ENCODE data around the gene PRKCSH. TPM values are rescaled to one million over a fixed set of nuclear protein-coding genes. Genes with fewer than 3 reads are reported as not detected.
A peak's percentile ranks its signal among the peaks of the same experiment; 100 is the strongest.
"Not testable (repeated sequence)": the region's sequence is repeated elsewhere in the genome, so short reads cannot be mapped to it uniquely, and the experiment has no call there.

PRKCSH gene
- total RNA-seq, 1 donor from 2014 or later: 405 TPM

- H3K9me3 ChIP-seq (ENCODE audit: insufficient read depth, low read depth, low read length): no peaks in the 10 kb centered on the region
- no peak overlapping the region for H3K27ac ChIP-seq (ENCODE audit: low read depth, low read length)
- H3K4me1 ChIP-seq (ENCODE audit: insufficient read depth, low read length): no peaks in the 10 kb centered on the region
- peak overlapping the region; percentile 42 for H3K4me3 Mint-ChIP-seq (ENCODE audit: unreplicated experiment)
- H3K27ac Mint-ChIP-seq (ENCODE audit: unreplicated experiment): peak overlapping the region; percentile 88
- H3K9ac ChIP-seq (ENCODE audit: low read length): no peak overlapping the region
- no peak overlapping the region for H3K4me2 ChIP-seq (ENCODE audit: low read length)
- no peaks in the 10 kb centered on the region for H3K79me2 ChIP-seq (ENCODE audit: insufficient read depth, low read length)
- H3K27me3 Mint-ChIP-seq (ENCODE audit: low read depth, unreplicated experiment): no peaks in the 10 kb centered on the region
- no peak for TF ChIP-seq EZH2 (IDR thresholded peaks at IDR 0.05; ENCODE audit: insufficient read depth, low read length)
- no peak for TF ChIP-seq CTCF (IDR thresholded peaks at IDR 0.05; ENCODE audit: insufficient read depth, low read depth, low read length)
- FAIRE-seq (no peak), DNase-seq (ENCODE audit: low read depth) (no peak)
- H3K36me3 Mint-ChIP-seq (ENCODE audit: low read depth, unreplicated experiment): no peaks in the 10 kb centered on the region
- H4K20me1 ChIP-seq (ENCODE audit: insufficient read depth, low read length): no peaks in the 10 kb centered on the region
- H3K27me3 ChIP-seq (ENCODE audit: insufficient read depth, low read length): no peaks in the 10 kb centered on the region
- H3K4me3 ChIP-seq (ENCODE audit: insufficient read depth, low read depth, low read length): no peak overlapping the region
- H3K36me3 ChIP-seq (ENCODE audit: insufficient read depth, low read length): no peaks in the 10 kb centered on the region
- H2AFZ ChIP-seq (ENCODE audit: low read depth, low read length): no peak overlapping the region
- peaks cover 2% of the 10 kb centered on the region for H3K4me1 Mint-ChIP-seq (ENCODE audit: low read depth, unreplicated experiment)
- peaks cover 1% of the 10 kb centered on the region for H3K9me3 Mint-ChIP-seq (ENCODE audit: unreplicated experiment)
Observed at GRCh38 chr19:11452620-11453310, 17.3 kb downstream of the PRKCSH start.

GRCh38 chr19:11453468-11454341 lies 18.3 kb downstream of the PRKCSH start:
- H3K9me3 ChIP-seq (ENCODE audit: insufficient read depth, low read depth, low read length): no peaks in the 10 kb centered on the region
- Mint-ChIP-seq H3K4me3 (ENCODE audit: unreplicated experiment) (no peak overlapping the region), H3K36me3 (ENCODE audit: low read depth, unreplicated experiment) (no peaks in the 10 kb centered on the region), H3K4me1 (ENCODE audit: low read depth, unreplicated experiment) (peaks cover 2% of the 10 kb centered on the region), H3K27me3 (ENCODE audit: low read depth, unreplicated experiment) (peaks cover 2% of the 10 kb centered on the region), H3K9me3 (ENCODE audit: unreplicated experiment) (peaks cover 1% of the 10 kb centered on the region), H3K27ac (ENCODE audit: unreplicated experiment) (no peak overlapping the region)
- H4K20me1 ChIP-seq (ENCODE audit: insufficient read depth, low read length): no peaks in the 10 kb centered on the region
- no peaks in the 10 kb centered on the region for H3K27me3 ChIP-seq (ENCODE audit: insufficient read depth, low read length)
- H3K9ac ChIP-seq (ENCODE audit: low read length): no peak overlapping the region
- H2AFZ ChIP-seq (ENCODE audit: low read depth, low read length): no peak overlapping the region
- no peak for DNase-seq (ENCODE audit: low read depth)
- H3K4me1 ChIP-seq (ENCODE audit: insufficient read depth, low read length): no peaks in the 10 kb centered on the region
- no peak overlapping the region for H3K4me3 ChIP-seq (ENCODE audit: insufficient read depth, low read depth, low read length)
- H3K27ac ChIP-seq (ENCODE audit: low read depth, low read length): no peak overlapping the region
- H3K36me3 ChIP-seq (ENCODE audit: insufficient read depth, low read length): no peaks in the 10 kb centered on the region
- H3K79me2 ChIP-seq (ENCODE audit: insufficient read depth, low read length): no peaks in the 10 kb centered on the region
- TF ChIP-seq CTCF (IDR thresholded peaks at IDR 0.05; ENCODE audit: insufficient read depth, low read depth, low read length) (no peak), EZH2 (IDR thresholded peaks at IDR 0.05; ENCODE audit: insufficient read depth, low read length) (no peak)
- no peak for FAIRE-seq
- no peak overlapping the region for H3K4me2 ChIP-seq (ENCODE audit: low read length)

- not testable (repeated sequence) for H3K27me3 ChIP-seq (ENCODE audit: insufficient read depth, low read length); H3K27ac Mint-ChIP-seq (ENCODE audit: unreplicated experiment); H3K27ac ChIP-seq (ENCODE audit: low read depth, low read length); FAIRE-seq; H3K4me1 Mint-ChIP-seq (ENCODE audit: low read depth, unreplicated experiment); H3K36me3 Mint-ChIP-seq (ENCODE audit: low read depth, unreplicated experiment); H3K4me3 Mint-ChIP-seq (ENCODE audit: unreplicated experiment); H3K4me2 ChIP-seq (ENCODE audit: low read length); H3K9me3 Mint-ChIP-seq (ENCODE audit: unreplicated experiment); H3K9ac ChIP-seq (ENCODE audit: low read length); H4K20me1 ChIP-seq (ENCODE audit: insufficient read depth, low read length); DNase-seq (ENCODE audit: low read depth); H3K27me3 Mint-ChIP-seq (ENCODE audit: low read depth, unreplicated experiment); H3K4me1 ChIP-seq (ENCODE audit: insufficient read depth, low read length); H3K4me3 ChIP-seq (ENCODE audit: insufficient read depth, low read depth, low read length); H3K9me3 ChIP-seq (ENCODE audit: insufficient read depth, low read depth, low read length); H3K79me2 ChIP-seq (ENCODE audit: insufficient read depth, low read length); H2AFZ ChIP-seq (ENCODE audit: low read depth, low read length); H3K36me3 ChIP-seq (ENCODE audit: insufficient read depth, low read length)
Observed at GRCh38 chr19:11455233-11455554, 19.8 kb downstream of the PRKCSH start.

Measured in astrocyte (in vitro differentiated cells and primary cell).